HG03039 (cell line): ENCODE measurements around the gene FCRL6.
A peak's percentile ranks its signal among the peaks of the same experiment; 100 is the strongest.

Experiments
- ATAC-seq: cut with Tn5 transposase; IDR thresholded peaks from one replicate; pipeline ENCODE4 v1.9.1; 2021; ENCODE audit warnings: mild to moderate bottlenecking, moderate library complexity; ENCODE audit not compliant: unreplicated experiment

Gene FCRL6

DNA sequence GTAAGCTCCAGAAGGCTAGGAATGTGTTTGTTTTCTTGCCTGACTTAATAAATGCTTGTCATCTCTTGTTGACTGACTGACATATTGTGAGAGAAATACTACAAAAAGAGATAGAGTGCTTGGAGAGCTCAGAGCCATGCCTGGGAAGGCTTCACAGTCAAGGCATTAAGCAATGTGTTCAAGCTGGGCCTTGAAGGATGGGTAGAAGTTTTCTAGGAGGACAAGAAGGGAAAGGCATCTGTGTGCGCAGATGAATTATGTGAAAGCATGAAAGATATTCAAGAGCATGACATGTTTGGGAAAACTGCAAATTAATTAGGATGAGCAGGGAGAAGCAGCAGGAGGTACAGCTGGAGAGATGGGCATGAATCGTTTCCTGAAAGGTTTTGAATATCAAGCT lies 30.1 kb downstream of the FCRL6 start:
- no peak for ATAC-seq

DNA sequence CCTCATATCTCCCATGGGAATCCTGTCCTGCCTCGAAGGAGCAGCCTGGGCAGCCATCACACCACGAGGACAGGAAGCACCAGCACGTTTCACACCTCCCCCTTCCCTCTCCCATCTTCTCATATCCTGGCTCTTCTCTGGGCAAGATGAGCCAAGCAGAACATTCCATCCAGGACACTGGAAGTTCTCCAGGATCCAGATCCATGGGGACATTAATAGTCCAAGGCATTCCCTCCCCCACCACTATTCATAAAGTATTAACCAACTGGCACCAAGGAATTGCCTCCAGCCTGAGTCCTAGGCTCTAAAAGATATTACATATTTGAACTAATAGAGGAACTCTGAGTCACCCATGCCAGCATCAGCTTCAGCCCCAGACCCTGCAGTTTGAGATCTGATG lies 33.2 kb downstream of the FCRL6 start:
- ATAC-seq, result no peak

DNA sequence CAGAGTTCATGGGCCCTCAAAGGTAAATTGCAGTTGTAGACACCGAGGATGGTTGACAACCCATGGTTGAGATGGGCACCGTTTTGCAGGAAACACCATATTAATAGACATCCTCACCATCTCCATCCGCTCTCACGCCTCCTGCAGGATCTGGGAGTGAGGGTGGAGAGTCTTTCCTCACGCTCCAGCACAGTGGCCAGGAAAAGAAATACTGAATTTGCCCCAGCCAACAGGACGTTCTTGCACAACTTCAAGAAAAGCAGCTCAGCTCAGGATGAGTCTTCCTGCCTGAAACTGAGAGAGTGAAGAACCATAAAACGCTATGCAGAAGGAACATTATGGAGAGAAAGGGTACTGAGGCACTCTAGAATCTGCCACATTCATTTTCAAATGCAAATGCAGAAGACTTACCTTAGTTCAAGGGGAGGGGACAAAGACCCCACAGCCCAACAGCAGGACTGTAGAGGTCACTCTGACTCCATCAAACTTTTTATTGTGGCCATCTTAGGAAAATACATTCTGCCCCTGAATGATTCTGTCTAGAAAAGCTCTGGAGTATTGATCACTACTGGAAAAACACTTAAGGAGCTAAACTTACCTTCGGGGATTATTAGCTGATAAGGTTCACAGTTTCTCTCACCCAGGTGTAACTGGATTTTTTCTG lies 33.8 kb downstream of the FCRL6 start:
- ATAC-seq, result no peak

DNA sequence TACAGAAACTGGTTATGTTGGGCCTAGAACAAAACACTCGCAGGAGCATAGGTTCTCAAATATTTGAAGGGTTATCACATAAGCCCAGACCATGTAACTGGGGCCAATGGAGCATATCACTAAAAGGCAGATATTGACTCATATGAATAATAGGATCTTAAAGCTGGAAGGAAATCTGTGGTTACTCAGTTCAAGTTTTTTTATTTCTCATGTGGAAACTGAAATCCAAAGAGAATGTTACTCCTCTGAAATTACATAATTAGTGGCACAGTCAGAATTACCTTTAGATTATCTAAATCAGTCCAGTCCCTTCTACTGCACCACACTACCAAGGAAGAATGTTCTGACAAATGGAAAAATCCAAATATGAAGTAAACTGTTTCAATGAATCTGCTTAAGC lies 36.6 kb downstream of the FCRL6 start:
- peak; percentile 62 for ATAC-seq

DNA sequence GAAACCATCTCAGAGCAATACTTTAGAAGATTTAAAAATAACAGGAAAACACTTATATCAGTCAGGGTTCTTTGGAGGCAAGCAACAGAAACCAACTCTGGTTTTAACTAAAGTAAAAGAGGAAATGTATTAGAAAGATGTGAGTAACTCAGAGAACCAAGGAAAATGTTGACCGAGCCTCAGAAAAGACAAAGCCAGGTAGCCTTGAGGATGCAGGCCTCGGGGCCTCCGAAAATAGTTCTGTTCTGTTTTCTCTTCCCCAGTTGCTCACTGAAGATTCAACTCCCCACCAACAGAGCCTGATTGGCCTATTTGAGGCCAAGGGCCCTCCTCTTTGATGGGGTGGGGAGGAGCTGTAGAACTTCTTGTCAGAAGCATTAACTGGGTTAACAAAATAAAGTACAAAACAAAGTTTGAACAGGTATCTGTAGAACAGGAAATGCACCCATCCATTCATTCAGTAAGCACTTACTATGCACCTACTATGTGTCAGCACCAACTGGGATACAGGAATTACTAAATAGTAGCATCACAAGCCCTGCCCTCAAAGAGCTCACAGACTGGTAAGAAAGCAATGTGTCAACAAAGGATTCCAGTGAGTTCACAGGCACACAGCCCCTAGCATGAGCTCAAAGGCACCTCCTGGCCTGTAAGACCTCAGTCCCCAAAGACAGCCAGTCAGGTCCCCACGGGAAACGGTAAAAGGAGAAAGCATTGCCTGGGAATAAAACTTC lies 37.1 kb downstream of the FCRL6 start:
- ATAC-seq, result peak; percentile 52

DNA sequence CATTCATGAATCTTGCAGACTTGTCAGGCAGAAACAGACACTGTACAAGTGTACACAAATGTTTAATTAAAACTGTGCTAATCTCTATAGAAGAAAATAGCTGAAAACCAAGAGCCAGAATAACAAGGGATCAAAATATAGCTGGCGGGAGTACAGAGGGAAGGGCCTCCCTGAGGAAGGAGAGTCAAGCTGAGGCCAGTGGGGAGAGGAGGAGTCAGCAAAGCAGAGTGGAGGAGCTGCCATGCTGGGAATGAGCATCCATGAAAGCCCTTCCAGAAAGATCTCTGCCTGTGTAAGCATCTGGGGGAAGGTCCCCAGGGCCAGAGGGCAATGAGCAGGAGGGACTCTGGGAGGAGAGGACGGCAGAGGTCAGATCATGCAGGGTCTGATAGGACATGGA lies 39.6 kb downstream of the FCRL6 start:
- no peak for ATAC-seq

DNA sequence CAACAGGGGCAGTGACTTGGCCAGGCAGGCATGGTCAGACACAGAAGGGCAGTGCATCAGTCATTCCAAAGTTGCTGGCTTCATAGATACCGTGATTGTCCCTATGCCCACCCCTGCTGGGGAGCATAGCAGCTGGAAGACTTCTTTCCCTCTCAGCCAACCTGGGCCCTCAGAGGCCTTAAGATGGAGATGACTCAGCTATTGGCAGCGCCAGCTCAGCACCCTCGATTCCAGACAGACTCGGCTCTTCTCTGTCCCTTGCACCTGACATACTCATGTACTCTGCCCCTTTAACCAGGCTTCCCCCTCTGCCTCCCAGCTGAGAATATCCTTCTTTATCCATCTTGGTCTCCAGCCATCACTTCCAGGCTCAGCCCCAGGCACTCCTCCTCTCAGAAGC lies 41.3 kb downstream of the FCRL6 start:
- ATAC-seq, result no peak

DNA sequence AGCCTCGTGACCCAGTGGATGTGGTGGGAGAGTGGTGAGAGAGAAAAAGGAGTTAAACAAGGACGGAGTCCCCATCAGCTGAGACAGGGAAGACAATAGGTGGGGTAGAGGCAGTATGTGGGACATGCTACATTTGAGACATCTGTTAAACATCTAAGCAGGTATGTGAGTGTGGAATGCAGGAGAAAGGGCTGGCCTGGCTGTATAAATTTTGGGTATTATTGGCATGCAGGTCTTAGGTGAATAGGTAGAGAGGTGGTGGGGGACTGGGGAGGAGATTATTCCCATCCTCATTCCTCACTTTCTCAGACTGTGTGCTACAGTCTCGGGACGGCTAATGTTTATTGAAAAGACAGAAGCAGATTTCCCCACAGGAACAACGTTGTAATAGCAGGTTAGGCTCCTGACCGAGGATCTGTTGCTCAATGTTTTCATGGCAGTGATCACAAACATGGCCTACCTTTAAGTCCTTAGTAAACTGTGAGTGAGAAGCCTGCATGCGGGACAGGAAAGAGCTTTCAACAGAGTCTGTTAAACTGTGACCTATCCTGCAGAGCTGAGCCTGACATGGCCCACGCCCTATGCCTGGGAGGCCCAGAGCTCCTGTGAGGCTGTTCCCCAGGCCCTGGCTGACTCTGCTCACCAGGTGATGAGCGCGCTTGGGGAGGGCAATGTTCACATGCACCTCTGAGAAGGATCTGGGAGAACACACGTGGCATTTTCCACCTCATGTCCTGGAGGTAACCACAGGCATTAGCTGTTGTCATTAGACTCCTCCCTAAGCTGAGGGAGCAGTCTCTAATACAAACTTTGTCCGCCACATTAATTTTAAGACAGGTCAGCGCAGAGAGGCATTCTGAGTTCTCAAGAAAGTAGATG lies 43.8 kb downstream of the FCRL6 start:
- ATAC-seq, result no peak

DNA sequence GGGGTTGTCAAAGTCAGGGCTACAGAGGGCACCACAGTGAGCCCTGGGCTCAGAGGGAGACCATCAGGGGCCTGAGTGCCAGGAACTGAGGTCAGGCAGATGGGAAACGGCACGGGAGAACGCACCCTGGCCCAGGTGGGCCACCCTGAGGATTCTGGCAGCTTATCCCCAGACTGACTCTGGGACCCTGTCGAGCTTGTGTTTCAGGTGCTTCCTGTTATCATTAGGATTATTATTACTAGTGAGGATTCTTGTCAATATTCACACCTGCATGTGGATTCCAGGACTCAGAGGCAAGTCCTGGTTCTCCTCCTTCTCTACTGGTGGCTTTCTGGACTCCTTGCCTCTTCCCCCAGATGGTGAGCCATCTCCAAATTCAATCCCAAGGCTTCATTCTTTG lies 45.1 kb downstream of the FCRL6 start:
- ATAC-seq, result no peak

DNA sequence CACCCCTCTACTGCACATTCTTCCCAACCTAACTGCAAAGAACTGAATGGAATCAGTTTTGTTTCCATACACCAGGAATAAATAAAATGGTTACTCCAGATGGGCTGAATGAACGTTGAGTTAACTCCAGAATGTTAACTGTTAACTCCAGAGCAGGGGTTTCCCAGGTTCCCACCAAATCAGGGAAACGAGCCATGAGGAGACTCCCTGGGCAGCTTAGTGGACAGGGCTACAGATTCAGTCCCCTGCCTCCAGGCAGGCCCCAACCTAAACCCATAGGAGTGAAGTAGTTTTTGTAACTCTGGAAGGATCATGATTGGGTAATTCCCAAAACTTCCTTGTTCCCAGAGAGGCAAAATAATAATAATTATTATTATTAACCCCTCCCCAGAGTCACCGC lies 46.2 kb downstream of the FCRL6 start:
- ATAC-seq, result no peak

DNA sequence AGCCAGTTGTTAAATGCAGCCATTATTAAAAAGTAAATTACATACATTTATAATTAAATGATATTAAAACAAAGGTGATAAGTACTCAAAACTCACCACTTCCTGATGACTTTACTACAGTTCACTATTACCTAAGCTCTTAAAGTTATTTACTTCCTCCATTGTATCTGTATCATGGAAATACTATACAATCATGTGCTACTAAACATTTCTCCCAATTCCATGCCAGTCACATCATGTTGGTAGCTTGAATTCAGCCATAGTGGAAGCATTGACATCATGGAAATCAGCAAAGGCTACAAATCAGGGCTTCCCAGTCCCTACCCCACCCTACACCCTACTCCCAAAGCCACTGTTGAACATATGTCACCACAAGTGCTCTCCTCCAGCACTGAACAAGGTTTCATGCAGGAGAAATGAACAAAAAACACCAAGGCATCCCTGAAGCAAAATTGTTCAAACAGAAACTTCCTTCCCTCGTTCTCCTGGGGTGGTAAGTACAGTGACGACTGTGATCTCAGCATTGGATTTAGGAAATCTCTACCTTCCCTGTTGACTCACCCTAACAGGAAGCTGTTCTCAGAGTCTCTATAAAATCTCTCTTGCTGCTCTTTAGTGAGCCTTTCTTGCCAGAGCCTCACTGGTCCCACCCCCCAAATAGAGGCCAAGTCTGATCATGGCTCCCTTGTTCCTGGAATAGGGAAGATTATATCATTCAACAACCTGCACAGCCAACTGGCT lies 47.6 kb downstream of the FCRL6 start:
- no peak for ATAC-seq

DNA sequence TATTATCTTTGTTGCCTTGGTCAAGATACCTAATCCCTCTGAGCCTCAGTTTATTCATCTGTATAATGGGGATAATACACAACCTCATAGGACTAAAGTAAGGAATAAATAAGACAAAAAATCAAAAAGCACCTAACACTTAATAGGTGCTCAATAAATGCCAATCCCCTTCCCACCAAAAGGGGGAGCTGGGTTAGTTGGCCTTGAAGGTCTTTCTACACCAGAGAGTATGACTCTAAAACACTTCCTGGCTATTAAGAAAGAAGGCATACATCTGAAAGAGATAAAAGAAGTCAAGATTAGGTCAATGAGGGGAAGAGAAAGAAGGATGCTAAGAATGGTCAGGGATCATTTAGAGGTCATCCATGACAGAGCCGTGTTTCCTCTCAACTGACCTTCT lies 49.2 kb downstream of the FCRL6 start:
- ATAC-seq, result no peak

DNA sequence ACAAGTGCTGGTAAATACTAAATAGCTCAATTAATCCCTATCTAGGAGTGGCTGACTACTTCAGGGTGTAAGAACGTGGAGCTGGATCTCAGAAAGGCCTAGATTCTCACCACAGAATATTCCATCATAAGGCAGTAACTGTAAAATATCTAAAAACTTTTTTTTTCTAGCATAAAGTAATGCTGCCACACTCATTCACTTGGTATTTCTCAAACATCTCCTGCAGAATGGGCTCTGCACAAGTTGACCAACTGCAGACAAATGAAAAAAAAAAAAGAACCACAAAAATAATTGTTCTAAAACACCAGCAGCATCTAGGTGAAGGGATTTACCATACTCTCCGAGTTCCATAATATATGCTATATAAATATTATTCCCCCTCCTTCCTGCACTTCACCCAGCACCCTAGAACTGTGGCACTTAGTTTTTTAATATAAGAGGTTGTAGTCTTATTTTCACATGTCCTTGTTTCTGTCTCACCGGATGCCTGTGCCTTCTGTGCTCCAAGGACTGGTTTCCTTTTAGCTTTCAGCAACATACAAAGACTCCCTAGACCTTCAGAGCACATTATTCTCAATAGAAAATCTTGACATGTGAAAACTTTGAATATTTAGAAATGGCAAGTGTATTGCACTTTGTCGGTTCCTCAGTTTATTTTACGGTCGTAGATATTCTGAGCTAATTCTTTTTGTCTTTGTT lies 51.4 kb downstream of the FCRL6 start:
- ATAC-seq, result no peak

DNA sequence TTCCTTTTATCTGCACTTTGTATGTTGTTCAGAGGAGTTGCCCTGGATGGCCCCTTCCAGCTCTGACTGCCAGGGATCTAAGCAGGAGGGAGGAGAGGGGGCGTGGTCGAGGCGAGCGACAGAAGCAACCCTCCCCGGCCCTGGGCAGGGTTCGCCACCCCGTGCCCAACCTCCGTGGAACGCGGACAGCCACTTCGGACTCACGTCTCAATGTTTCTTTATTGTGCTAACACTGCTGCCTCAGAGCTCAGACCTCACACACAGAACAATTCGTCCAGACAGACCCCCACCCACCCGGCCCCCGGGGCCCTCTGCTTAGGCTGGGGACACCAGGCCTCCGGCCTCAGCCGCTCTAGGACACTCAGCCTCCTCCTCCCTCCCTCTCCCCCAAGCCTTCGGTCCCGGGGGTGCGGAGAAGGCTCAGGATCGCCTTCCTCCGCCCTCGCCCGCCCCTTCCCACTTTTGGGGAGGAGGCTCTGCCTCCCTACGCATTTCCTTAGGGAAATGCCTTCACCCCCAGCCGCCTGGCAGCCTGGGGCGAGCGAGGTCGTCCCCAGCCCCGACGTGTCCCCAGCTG lies 52.0 kb downstream of the FCRL6 start:
- ATAC-seq, result no peak

DNA sequence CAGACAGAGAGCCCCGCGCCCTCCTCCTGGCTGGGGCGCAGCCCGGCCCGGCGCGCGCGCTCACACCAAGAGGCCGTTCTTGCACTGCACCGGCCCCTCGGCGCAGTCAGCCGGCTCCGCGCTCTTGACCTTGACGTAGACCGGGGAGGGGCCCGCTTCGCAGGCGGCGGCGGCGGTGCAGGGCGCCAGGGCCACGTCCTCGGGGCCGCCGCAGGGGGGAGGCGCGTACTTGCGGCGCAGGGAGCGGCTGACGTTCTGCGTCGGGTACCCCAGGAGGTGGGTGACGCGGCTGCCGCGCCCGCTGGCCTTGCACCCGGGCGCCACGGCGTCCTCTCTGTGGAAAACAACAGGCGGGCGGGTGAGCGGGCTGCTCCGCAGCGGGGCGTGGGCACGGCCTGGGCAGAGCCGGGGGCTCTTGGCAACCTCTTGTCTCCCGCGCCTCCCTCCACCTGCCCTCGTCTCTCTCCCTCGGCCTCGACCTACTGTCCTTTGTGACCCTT lies 52.6 kb downstream of the FCRL6 start:
- peak; percentile 69 for ATAC-seq

DNA sequence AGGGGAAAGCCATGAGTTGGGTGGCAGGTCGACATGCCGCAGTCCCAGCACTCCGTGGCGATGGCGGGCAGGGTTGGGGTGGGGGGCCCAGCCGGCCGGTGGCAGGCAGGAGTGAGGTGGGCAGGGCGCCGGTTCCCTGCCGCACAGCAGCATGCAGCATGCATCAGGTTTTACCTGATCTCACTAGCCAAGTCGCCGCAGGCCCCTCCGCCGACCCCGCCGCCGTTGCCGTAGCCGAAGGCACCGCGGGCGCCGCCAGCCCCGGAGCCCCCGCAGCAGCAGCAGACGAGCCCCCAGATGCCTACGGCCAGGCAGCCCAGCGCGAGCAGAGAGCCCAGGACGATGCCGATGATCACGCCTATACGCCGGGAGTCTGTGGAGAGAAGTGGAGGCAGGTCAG lies 53.5 kb downstream of the FCRL6 start:
- ATAC-seq, result no peak

DNA sequence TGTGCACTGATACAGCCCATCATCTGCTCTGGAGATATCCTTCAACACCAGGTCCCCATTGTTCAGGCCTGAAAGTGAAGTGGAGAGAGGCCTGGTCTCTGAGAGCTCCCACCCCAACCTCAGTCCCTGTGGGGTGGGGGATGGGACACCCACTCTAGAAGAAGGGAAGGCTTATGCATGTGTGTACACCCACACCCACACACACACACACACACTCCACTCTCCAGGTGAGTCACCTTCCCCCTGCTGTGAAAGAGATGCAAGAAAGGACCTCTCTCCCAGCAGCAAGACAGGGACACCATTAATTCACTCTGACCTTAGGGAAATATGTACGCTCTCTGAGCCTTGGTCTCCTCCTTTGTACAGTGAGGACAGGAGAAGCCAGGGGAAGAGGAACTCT lies 54.4 kb downstream of the FCRL6 start:
- no peak for ATAC-seq

DNA sequence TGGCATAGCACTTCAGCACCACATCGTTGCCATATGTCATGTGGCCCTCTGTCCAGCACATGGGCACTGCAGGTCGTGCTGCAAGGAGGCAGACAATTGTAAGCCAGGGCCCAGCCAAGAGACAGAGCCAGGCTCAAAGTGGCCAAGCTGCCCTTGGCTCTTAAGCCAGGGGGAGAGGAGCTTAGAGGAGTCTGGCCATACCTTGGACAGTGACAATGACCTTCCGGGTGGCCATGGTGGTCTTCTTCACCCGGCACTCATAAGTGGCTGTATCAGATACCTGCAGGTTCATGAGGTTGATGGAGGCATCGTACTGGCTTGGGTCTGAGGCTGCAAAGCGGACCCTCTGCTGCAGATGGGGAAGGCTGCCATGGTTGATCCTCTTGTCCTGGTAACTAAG lies 55.7 kb downstream of the FCRL6 start:
- ATAC-seq, result no peak

DNA sequence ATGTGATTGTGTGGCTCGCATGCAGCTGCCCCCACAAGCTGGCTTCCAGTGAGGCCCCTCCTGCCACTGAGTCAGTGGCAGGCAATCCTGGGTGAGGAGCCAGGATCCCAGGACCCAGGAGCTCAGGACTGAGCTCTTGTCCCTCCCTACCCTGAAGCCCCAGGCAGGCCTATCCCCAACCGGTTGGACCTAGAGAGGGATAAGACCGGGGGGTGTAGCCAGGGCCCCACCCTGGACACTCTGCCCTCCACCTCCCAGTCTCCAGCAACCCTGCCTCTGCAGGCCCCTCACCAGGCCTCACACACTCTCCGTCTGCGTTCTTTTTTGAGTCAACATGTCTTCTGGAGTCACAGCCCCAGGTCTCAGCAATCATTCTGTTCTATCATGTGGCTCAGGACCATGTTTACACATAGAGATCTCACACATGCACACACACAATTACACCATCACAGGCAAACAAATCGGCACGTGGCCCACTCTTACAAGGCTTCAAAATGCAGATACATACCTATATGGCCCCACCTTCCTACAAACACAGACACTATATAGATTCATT lies 57.7 kb downstream of the FCRL6 start:
- ATAC-seq, result no peak

DNA sequence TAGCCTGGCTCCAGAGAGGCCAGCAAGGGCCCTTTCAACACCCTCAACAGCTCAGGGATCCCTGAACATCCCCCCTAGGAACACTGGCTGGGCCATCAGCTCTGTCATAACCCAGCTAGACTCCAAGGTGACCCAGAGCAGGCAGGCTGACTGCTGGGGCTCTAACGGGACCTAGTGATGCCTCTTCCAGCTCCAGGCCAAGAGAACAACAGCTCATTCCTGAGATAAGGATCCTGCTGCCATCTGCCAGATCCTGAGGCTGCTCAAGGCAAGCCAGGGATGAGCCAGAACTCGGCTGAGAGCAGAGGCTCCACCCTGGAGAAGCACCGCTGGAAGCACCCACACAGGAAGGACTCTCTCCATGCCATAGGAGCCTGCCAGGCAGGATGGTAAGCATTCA lies 58.3 kb downstream of the FCRL6 start:
- ATAC-seq, result no peak
